Neural progenitor cell (in vitro differentiated cells): ENCODE results near the gene TRMT61A. TPM values are rescaled to one million over a fixed set of nuclear protein-coding genes. Genes with fewer than 3 reads are reported as not detected.

Experiments used
- DNase-seq: peaks from one replicate; pipeline ENCODE4 v3.0.0-alpha.2; 2016; ENCODE audit warnings: low spot score
- H2AFZ ChIP-seq: fragments of 200-600 bp; sonication (generic); replicated peaks from 2 replicates; pipeline ENCODE4 v1.6.1; 2016; ENCODE audit warnings: antibody characterized with exemption
- H3F3A ChIP-seq: fragments of 200-600 bp; sonication (generic); 2 replicates; pipeline ENCODE4 v1.6.1; 2016; ENCODE audit warnings: antibody characterized with exemption, low read depth
- H3K27ac ChIP-seq: fragments of 200-600 bp; sonication (generic); 2 replicates; pipeline ENCODE4 v1.5.1; 2016; ENCODE audit warnings: mild to moderate bottlenecking
- H3K27me3 ChIP-seq: fragments of 200-600 bp; sonication (generic); 2 replicates; pipeline ENCODE4 v1.6.1; 2016; ENCODE audit warnings: mild to moderate bottlenecking, moderate library complexity
- H3K36me3 ChIP-seq: fragments of 200-600 bp; sonication (generic); 2 replicates; pipeline ENCODE4 v1.5.1; 2016
- H3K4me1 ChIP-seq: fragments of 200-600 bp; sonication (generic); 2 replicates; pipeline ENCODE4 v1.6.1; 2016; ENCODE audit warnings: mixed run types
- H3K4me2 ChIP-seq: fragments of 200-600 bp; sonication (generic); 2 replicates; pipeline ENCODE4 v1.6.1; 2016
- H3K4me3 ChIP-seq: fragments of 200-600 bp; sonication (generic); 2 replicates; pipeline ENCODE4 v1.5.1; 2016
- H3K79me2 ChIP-seq: fragments of 200-600 bp; sonication (generic); 2 replicates; pipeline ENCODE4 v1.6.1; 2016; ENCODE audit warnings: low read depth
- H3K9ac ChIP-seq: fragments of 200-600 bp; sonication (generic); 2 replicates; pipeline ENCODE4 v1.6.1; 2016
- H3K9me3 ChIP-seq: fragments of 200-600 bp; sonication (generic); 2 replicates; pipeline ENCODE4 v1.5.1; 2016; ENCODE audit warnings: low read depth
- H4K20me1 ChIP-seq: fragments of 200-600 bp; sonication (generic); 2 replicates; pipeline ENCODE4 v1.6.1; 2016; ENCODE audit warnings: low read depth
- H3K27ac Mint-ChIP-seq: 3 replicates; pipeline ENCODE4 v1.8.0; 2021; ENCODE audit warnings: mixed read lengths
- H3K27me3 Mint-ChIP-seq: 2 replicates; pipeline ENCODE4 v1.8.0; 2022; ENCODE audit warnings: low read depth, mild to moderate bottlenecking, inconsistent platforms, moderate library complexity, mixed read lengths; ENCODE audit not compliant: insufficient read depth
- H3K36me3 Mint-ChIP-seq: 3 replicates; pipeline ENCODE4 v1.8.0; 2021; ENCODE audit warnings: mixed read lengths
- H3K4me1 Mint-ChIP-seq: 3 replicates; pipeline ENCODE4 v1.8.0; 2021; ENCODE audit warnings: mixed read lengths
- H3K4me3 Mint-ChIP-seq: 3 replicates; pipeline ENCODE4 v1.8.0; 2021; ENCODE audit warnings: mild to moderate bottlenecking, moderate library complexity, mixed read lengths
- H3K9me3 Mint-ChIP-seq: 3 replicates; pipeline ENCODE4 v1.8.0; 2020; ENCODE audit warnings: mixed read lengths
- EZH2 ChIP-seq: fragments of 200-600 bp; sonication (generic); IDR thresholded peaks from 2 replicates; pipeline ENCODE4 v1.6.1; 2017; ENCODE audit warnings: antibody characterized with exemption, mild to moderate bottlenecking, moderate library complexity
- EZH2phosphoT487 ChIP-seq: fragments of 200-600 bp; sonication (generic); IDR thresholded peaks from 2 replicates; pipeline ENCODE4 v1.6.1; 2017; ENCODE audit warnings: antibody characterized with exemption
- total RNA-seq: library from RNA; depleted of rRNA; stranded (reverse); fragments of >200 nt; gene quantifications from 2 replicates; pipeline ENCODE4 v1.2.3, GENCODE V29; 2015; ENCODE audit warnings: low replicate concordance
- TF ChIP-seq, protein P1 (sequence below): fragments of 200-600 bp; sonication (generic); IDR thresholded peaks from 2 replicates; pipeline ENCODE4 v1.5.1; 2017; ENCODE audit warnings: antibody characterized with exemption, mild to moderate bottlenecking

Gene TRMT61A
- total RNA-seq, 1 donor from 2014 or later: 1.2 TPM

DNA sequence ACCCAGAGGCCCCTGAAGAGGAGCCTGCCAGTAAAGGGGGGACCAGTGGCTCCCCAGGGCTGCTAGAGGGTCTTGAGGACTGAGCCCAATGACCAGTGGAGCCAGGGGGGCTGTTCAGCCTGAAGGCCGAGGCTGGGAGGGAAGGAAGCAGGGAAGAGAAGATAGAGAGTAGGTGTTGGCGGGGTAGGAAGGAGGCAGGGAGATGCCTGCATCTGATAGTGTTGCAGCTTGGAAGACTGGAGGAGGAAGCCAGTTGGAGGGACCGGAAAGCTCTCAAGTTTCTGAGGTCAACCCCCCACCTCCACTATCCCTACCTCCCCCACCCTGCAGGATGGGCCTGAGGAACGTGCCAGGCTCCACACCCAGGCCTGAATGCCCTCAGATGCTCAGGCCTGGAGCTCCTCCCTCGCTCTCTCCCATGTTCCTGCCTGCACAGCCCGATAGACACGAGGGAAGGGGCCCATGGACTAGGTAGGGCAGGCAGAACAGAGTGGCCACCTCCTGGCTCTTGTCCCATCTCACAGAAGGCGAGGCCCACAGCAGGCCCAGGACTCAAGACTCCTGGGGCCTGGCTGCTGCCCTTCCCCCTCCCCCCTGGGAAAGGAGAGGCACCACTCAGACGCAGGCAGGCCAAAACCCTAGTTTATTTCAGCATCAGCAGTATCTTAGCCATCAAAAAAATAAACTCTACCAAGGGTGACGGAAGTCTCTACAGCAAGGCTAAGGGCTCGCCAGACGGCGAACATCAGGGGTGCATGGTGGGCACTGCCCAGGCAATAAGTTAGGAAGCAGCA is 9.8 kb upstream of the TRMT61A start:
- Histone ChIP-seq H3K4me3 (no peak overlapping the region), H2AFZ (no peak overlapping the region), H3K27me3 (peaks cover 27% of the 10 kb centered on the region), H3K36me3 (no peaks in the 10 kb centered on the region), H3K4me1 (peaks cover 42% of the 10 kb centered on the region), H3K27ac (no peak overlapping the region), H3K9me3 (no peaks in the 10 kb centered on the region), H4K20me1 (peaks cover 42% of the 10 kb centered on the region), H3K4me2 (peak overlapping the region; percentile 14), H3K79me2 (peaks cover 10% of the 10 kb centered on the region), H3K9ac (no peak overlapping the region), H3F3A (peaks cover 55% of the 10 kb centered on the region)
- Mint-ChIP-seq H3K4me1 (peaks cover 39% of the 10 kb centered on the region), H3K36me3 (peaks cover 6% of the 10 kb centered on the region), H3K27me3 (peaks cover 8% of the 10 kb centered on the region), H3K9me3 (no peaks in the 10 kb centered on the region), H3K27ac (peak overlapping the region; percentile 31), H3K4me3 (peak overlapping the region; percentile 81)
- DNase-seq: no peak
- TF ChIP-seq EZH2 (no peak), EZH2phosphoT487 (no peak)
- TF ChIP-seq, protein P1, sequence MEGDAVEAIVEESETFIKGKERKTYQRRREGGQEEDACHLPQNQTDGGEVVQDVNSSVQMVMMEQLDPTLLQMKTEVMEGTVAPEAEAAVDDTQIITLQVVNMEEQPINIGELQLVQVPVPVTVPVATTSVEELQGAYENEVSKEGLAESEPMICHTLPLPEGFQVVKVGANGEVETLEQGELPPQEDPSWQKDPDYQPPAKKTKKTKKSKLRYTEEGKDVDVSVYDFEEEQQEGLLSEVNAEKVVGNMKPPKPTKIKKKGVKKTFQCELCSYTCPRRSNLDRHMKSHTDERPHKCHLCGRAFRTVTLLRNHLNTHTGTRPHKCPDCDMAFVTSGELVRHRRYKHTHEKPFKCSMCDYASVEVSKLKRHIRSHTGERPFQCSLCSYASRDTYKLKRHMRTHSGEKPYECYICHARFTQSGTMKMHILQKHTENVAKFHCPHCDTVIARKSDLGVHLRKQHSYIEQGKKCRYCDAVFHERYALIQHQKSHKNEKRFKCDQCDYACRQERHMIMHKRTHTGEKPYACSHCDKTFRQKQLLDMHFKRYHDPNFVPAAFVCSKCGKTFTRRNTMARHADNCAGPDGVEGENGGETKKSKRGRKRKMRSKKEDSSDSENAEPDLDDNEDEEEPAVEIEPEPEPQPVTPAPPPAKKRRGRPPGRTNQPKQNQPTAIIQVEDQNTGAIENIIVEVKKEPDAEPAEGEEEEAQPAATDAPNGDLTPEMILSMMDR: no peak

DNA sequence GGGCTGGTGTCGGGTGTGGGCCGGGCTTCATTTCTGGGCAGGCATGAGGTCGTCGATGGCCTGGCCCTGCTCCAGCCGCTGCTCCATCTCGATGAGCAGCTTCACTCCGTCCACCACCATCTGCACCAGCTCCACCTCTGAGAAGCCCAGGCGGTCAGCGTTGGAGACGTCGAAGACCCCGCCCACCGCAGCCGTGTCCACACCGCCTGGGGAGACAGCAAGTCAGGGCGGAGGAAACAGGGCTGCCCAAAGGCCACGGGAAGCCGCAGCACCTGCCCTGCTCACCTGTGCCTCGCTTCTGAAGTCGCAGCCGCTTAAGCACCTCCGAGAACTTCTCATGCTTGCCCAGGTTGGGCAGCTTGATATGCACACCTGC is 9.2 kb upstream of the TRMT61A start:
- H3K9me3 Mint-ChIP-seq: no peaks in the 10 kb centered on the region
- Histone ChIP-seq H2AFZ (no peak overlapping the region), H3K4me2 (peak overlapping the region; percentile 85), H3K4me1 (peaks cover 48% of the 10 kb centered on the region), H3K9me3 (no peaks in the 10 kb centered on the region), H3F3A (peaks cover 61% of the 10 kb centered on the region), H3K4me3 (no peak overlapping the region), H3K36me3 (no peaks in the 10 kb centered on the region), H3K27me3 (peaks cover 33% of the 10 kb centered on the region), H3K79me2 (peaks cover 10% of the 10 kb centered on the region), H3K9ac (no peak overlapping the region), H4K20me1 (peaks cover 42% of the 10 kb centered on the region), H3K27ac (no peak overlapping the region)
- H3K27ac Mint-ChIP-seq: peak overlapping the region; percentile 31
- peaks cover 40% of the 10 kb centered on the region for H3K4me1 Mint-ChIP-seq
- H3K27me3 Mint-ChIP-seq: peaks cover 8% of the 10 kb centered on the region
- no peak for DNase-seq
- no peak for TF ChIP-seq EZH2phosphoT487
- TF ChIP-seq, protein P1: no peak
- no peak for TF ChIP-seq EZH2
- H3K4me3 Mint-ChIP-seq: peak overlapping the region; percentile 81
- H3K36me3 Mint-ChIP-seq: peaks cover 6% of the 10 kb centered on the region

DNA sequence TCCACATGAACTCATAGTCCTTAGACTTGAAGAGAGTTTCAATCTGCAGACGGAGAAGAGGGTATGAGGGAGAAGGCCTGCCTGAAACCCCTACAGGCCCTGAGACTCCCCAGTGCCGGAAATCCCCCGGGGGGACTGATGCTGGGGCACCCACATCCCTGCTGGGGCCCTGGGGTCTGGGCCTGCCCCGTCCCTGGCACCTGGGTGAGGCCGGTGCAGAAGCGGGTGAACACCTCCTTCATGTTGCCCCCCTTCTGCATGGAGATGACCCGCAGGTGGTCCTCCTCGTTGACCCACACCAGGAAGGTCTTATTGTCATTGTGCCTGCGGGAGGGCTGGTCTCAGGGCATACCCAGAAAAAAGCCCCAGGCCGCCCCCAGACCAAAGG is 8.7 kb upstream of the TRMT61A start:
- Histone ChIP-seq H4K20me1 (peaks cover 42% of the 10 kb centered on the region), H3K4me2 (peak overlapping the region; percentile 85), H3K36me3 (no peaks in the 10 kb centered on the region), H3K4me3 (peak overlapping the region; percentile 63), H3K9ac (no peak overlapping the region), H3K79me2 (peaks cover 10% of the 10 kb centered on the region), H3K27ac (no peak overlapping the region), H3K9me3 (no peaks in the 10 kb centered on the region), H3F3A (peaks cover 61% of the 10 kb centered on the region), H2AFZ (no peak overlapping the region), H3K4me1 (peaks cover 48% of the 10 kb centered on the region), H3K27me3 (peaks cover 33% of the 10 kb centered on the region)
- TF ChIP-seq EZH2 (no peak), EZH2phosphoT487 (no peak)
- TF ChIP-seq, protein P1: no peak
- no peaks in the 10 kb centered on the region for H3K9me3 Mint-ChIP-seq
- peaks cover 8% of the 10 kb centered on the region for H3K27me3 Mint-ChIP-seq
- no peak for DNase-seq
- peaks cover 44% of the 10 kb centered on the region for H3K4me1 Mint-ChIP-seq
- no peak overlapping the region for H3K27ac Mint-ChIP-seq
- peak overlapping the region; percentile 81 for H3K4me3 Mint-ChIP-seq
- H3K36me3 Mint-ChIP-seq: peaks cover 6% of the 10 kb centered on the region
